Measurements from ENCODE around the gene EVI5. TPM values are rescaled to one million over a fixed set of nuclear protein-coding genes. Genes with fewer than 3 reads are reported as not detected.

EVI5 gene
- polyA plus RNA-seq, 3 donors = 7.6 to 19.4 (median 14.3) TPM

GRCh38 chr1:92563457-92564216 lies 221.3 kb downstream of the EVI5 start:
- Mint-ChIP-seq H3K4me3 (no peak overlapping the region), H3K27me3 (ENCODE audit: low read depth in 3 of 3) (no peaks in the 10 kb centered on the region), H3K36me3 (peaks cover 16 to 18% of the 10 kb centered on the region in 2 donors), H3K9me3 (no peaks in the 10 kb centered on the region), H3K4me1 (peaks cover 26% of the 10 kb centered on the region), H3K27ac (peak overlapping the region in 2 of 7 donors; percentile 38 to 84)
- H3K27me3 ChIP-seq (ENCODE audit: control insufficient read depth in 2 of 2, insufficient read depth in 2 of 2, low read length in 2 of 2) = no peaks in the 10 kb centered on the region
- H4K20me1 ChIP-seq (ENCODE audit: insufficient read depth, low read length) = no peaks in the 10 kb centered on the region
- peaks cover 3 to 17% of the 10 kb centered on the region in 2 donors for H3K4me1 ChIP-seq (ENCODE audit: control insufficient read depth in 1 of 2, insufficient read depth in 2 of 2, low read length in 2 of 2)
- TF ChIP-seq CTCF (IDR thresholded peaks at IDR 0.05) = no peak
- peaks cover 0 to 2% of the 10 kb centered on the region in 2 donors for H3K36me3 ChIP-seq (replicated peaks in 1 of 2; ENCODE audit: control insufficient read depth in 1 of 2, insufficient read depth in 2 of 2, low read length in 2 of 2)
- H3K4me3 ChIP-seq (replicated peaks in 1 of 3; ENCODE audit: low read depth in 2 of 3, low read length in 3 of 3) = no peak overlapping the region
- H3K9ac ChIP-seq (ENCODE audit: insufficient read depth, low read length, poor library complexity, severe bottlenecking) = no peak overlapping the region
- H3K27ac ChIP-seq (ENCODE audit: low read depth in 1 of 2, low read length in 2 of 2) = peak overlapping the region in 1 of 2 donors; percentile 22
- H3K9me3 ChIP-seq (replicated peaks in 1 of 2; ENCODE audit: control insufficient read depth in 1 of 2, insufficient read depth in 1 of 2, low read length in 2 of 2) = no peaks in the 10 kb centered on the region
- no peaks in the 10 kb centered on the region for H3K79me2 ChIP-seq (ENCODE audit: insufficient read depth, low read length)
- 73% methylated on average over 5 of the region's 6 CpGs for WGBS (ENCODE audit: insufficient coverage)
- DNase-seq = peak; percentile 18 to 20 (median 19)
- H3K4me2 ChIP-seq (replicated peaks; ENCODE audit: extremely low read depth, low read length, poor library complexity, severe bottlenecking) = no peak overlapping the region
- intact Hi-C loops (cut with micrococcal nuclease) = no loop called here
- H2AFZ ChIP-seq (ENCODE audit: insufficient read depth, low read depth, low read length, poor library complexity, severe bottlenecking) = no peak overlapping the region

GRCh38 chr1:92556350-92556749 lies 228.6 kb downstream of the EVI5 start:
- no peak overlapping the region for H3K27ac ChIP-seq (ENCODE audit: low read depth in 1 of 2, low read length in 2 of 2)
- intact Hi-C loops (cut with micrococcal nuclease) = no loop called here
- no peaks in the 10 kb centered on the region for H3K27me3 Mint-ChIP-seq (ENCODE audit: low read depth in 3 of 3)
- H3K36me3 ChIP-seq (replicated peaks in 1 of 2; ENCODE audit: control insufficient read depth in 1 of 2, insufficient read depth in 2 of 2, low read length in 2 of 2) = peaks cover 4 to 12% of the 10 kb centered on the region in 2 donors
- no peak overlapping the region for H3K9ac ChIP-seq (ENCODE audit: insufficient read depth, low read length, poor library complexity, severe bottlenecking)
- H3K27ac Mint-ChIP-seq = peak overlapping the region in 1 of 7 donors; percentile 48
- H3K9me3 Mint-ChIP-seq = no peaks in the 10 kb centered on the region
- DNase-seq = no peak
- peaks cover 36 to 43% of the 10 kb centered on the region in 2 donors for H3K36me3 Mint-ChIP-seq
- H3K27me3 ChIP-seq (ENCODE audit: control insufficient read depth in 2 of 2, insufficient read depth in 2 of 2, low read length in 2 of 2) = no peaks in the 10 kb centered on the region
- no peaks in the 10 kb centered on the region for H3K79me2 ChIP-seq (ENCODE audit: insufficient read depth, low read length)
- TF ChIP-seq CTCF (IDR thresholded peaks at IDR 0.05) = no peak
- peaks cover 4% of the 10 kb centered on the region for H3K4me1 Mint-ChIP-seq
- no peaks in the 10 kb centered on the region for H3K4me1 ChIP-seq (ENCODE audit: control insufficient read depth in 1 of 2, insufficient read depth in 2 of 2, low read length in 2 of 2)
- WGBS (ENCODE audit: insufficient coverage) = no CpG with 5 or more reads among the region's 1 CpG
- H3K9me3 ChIP-seq (replicated peaks in 1 of 2; ENCODE audit: control insufficient read depth in 1 of 2, insufficient read depth in 1 of 2, low read length in 2 of 2) = no peaks in the 10 kb centered on the region
- no peak overlapping the region for H3K4me3 Mint-ChIP-seq
- peaks cover 4% of the 10 kb centered on the region for H4K20me1 ChIP-seq (ENCODE audit: insufficient read depth, low read length)
- H2AFZ ChIP-seq (ENCODE audit: insufficient read depth, low read depth, low read length, poor library complexity, severe bottlenecking) = no peak overlapping the region
- H3K4me2 ChIP-seq (replicated peaks; ENCODE audit: extremely low read depth, low read length, poor library complexity, severe bottlenecking) = no peak overlapping the region
- no peak overlapping the region for H3K4me3 ChIP-seq (replicated peaks in 1 of 3; ENCODE audit: low read depth in 2 of 3, low read length in 3 of 3)
